Suppressor macrophage (primary cell): ENCODE results near the gene ALDH9A1.
"Not testable (repeated sequence)": the region's sequence is repeated elsewhere in the genome, so short reads cannot be mapped to it uniquely, and the experiment has no call there.

ENCODE experiments used
- DNase-seq, 4 experiments: peaks; one replicate each; pipeline ENCODE4 v3.0.0-alpha.2; 2020 to 2022

Gene ALDH9A1

GRCh38 chr1:165645654-165646366 is 52.6 kb downstream of the ALDH9A1 start:
- no peak for DNase-seq

- no peak for DNase-seq
Observed at GRCh38 chr1:165644064-165644735, 54.2 kb downstream of the ALDH9A1 start.

GRCh38 chr1:165641231-165641987 is 57.0 kb downstream of the ALDH9A1 start:
- no peak for DNase-seq

- DNase-seq: no peak
Observed at GRCh38 chr1:165639821-165640623, 58.3 kb downstream of the ALDH9A1 start.

- DNase-seq: not testable (repeated sequence)
Observed at GRCh38 chr1:165638211-165638610, 60.2 kb downstream of the ALDH9A1 start.

- DNase-seq: no peak
Observed at GRCh38 chr1:165637427-165637826, 60.9 kb downstream of the ALDH9A1 start.

GRCh38 chr1:165635823-165636222 is 62.5 kb downstream of the ALDH9A1 start:
- DNase-seq: no peak

- peak in 1 of 4 experiments; percentile 4 for DNase-seq
Observed at GRCh38 chr1:165635329-165635728, 63.0 kb downstream of the ALDH9A1 start.

- no peak for DNase-seq
Observed at GRCh38 chr1:165634154-165634921, 64.0 kb downstream of the ALDH9A1 start.

GRCh38 chr1:165633614-165634013 is 64.7 kb downstream of the ALDH9A1 start:
- peak in 3 of 4 experiments; percentile 16 to 73 (median 61) for DNase-seq

- peak; percentile 59 to 79 (median 68) for DNase-seq
Observed at GRCh38 chr1:165632491-165632890, 65.9 kb downstream of the ALDH9A1 start.

- no peak for DNase-seq
Observed at GRCh38 chr1:165632152-165632469, 66.3 kb downstream of the ALDH9A1 start.

- peak; percentile 72 to 85 (median 82) for DNase-seq
Observed at GRCh38 chr1:165631342-165632151, 66.8 kb downstream of the ALDH9A1 start.

- peak; percentile 97 to 99 (median 99) for DNase-seq
Observed at GRCh38 chr1:165630629-165631341, 67.6 kb downstream of the ALDH9A1 start, which contains the start of gene MGST3. Gene MGST3 (plus strand): TSS chr1:165631234. CDS start chr1:165649848, 18,614 bp downstream.

- no peak for DNase-seq
Observed at GRCh38 chr1:165629848-165630628, 68.3 kb downstream of the ALDH9A1 start.

GRCh38 chr1:165629151-165629550 is 69.2 kb downstream of the ALDH9A1 start:
- DNase-seq: peak in 3 of 4 experiments; percentile 24 to 50 (median 39)

GRCh38 chr1:165628147-165628822 is 70.1 kb downstream of the ALDH9A1 start:
- DNase-seq: no peak

GRCh38 chr1:165624441-165624840 is 73.9 kb downstream of the ALDH9A1 start:
- no peak for DNase-seq

- DNase-seq: no peak
Observed at GRCh38 chr1:165623624-165624023, 74.7 kb downstream of the ALDH9A1 start.
